H9 (cell line): ENCODE results near the gene TNFRSF4. TPM values are rescaled to one million over a fixed set of nuclear protein-coding genes. Genes with fewer than 3 reads are reported as not detected.
A peak's percentile ranks its signal among the peaks of the same experiment; 100 is the strongest.

ENCODE experiments used
- DNase-seq: peaks from one replicate; pipeline ENCODE4 v3.0.0-alpha.2; 2017
- H2AFZ ChIP-seq: one replicate; pipeline ENCODE4 v1.6.1; 2013; ENCODE audit warnings: mild to moderate bottlenecking, low read length, control low read depth, moderate library complexity
- H2AK5ac ChIP-seq: 2 replicates; pipeline ENCODE4 v1.6.1; 2013; ENCODE audit warnings: low read length, control low read depth, mixed read lengths; ENCODE audit not compliant: insufficient read length
- H2BK120ac ChIP-seq: one replicate; pipeline ENCODE4 v1.6.1; 2013; ENCODE audit warnings: low read depth, mild to moderate bottlenecking, low read length, control low read depth, inconsistent platforms; ENCODE audit not compliant: poor library complexity, severe bottlenecking
- H2BK12ac ChIP-seq: 2 replicates; pipeline ENCODE4 v1.6.1; 2013; ENCODE audit warnings: low read length, control low read depth, mixed read lengths, low read depth; ENCODE audit not compliant: insufficient read length
- H2BK15ac ChIP-seq: 2 replicates; pipeline ENCODE4 v1.6.1; 2013; ENCODE audit warnings: low read depth, low read length, control low read depth
- H2BK20ac ChIP-seq: one replicate; pipeline ENCODE4 v1.6.1; 2013; ENCODE audit warnings: low read depth, mild to moderate bottlenecking, low read length, control low read depth, inconsistent platforms; ENCODE audit not compliant: poor library complexity, severe bottlenecking
- H2BK5ac ChIP-seq: 2 replicates; pipeline ENCODE4 v1.6.1; 2013; ENCODE audit warnings: low read length, control low read depth, mixed read lengths; ENCODE audit not compliant: insufficient read length
- H3K14ac ChIP-seq: 2 replicates; pipeline ENCODE4 v1.6.1; 2013; ENCODE audit warnings: low read length, control low read depth; ENCODE audit not compliant: insufficient read depth
- H3K18ac ChIP-seq: 2 replicates; pipeline ENCODE4 v1.6.1; 2013; ENCODE audit warnings: low read depth, mild to moderate bottlenecking, mixed read lengths, low read length, control low read depth; ENCODE audit not compliant: insufficient read length
- H3K23ac ChIP-seq: 2 replicates; pipeline ENCODE4 v1.6.1; 2013; ENCODE audit warnings: low read length, control low read depth, mixed read lengths, low read depth; ENCODE audit not compliant: insufficient read length
- H3K23me2 ChIP-seq: 2 replicates; pipeline ENCODE4 v1.6.1; 2013; ENCODE audit warnings: low read depth, mild to moderate bottlenecking, mixed read lengths, low read length, control low read depth; ENCODE audit not compliant: insufficient read length, poor library complexity, severe bottlenecking
- H3K27ac ChIP-seq: 2 replicates; pipeline ENCODE4 v1.5.1; 2013; ENCODE audit warnings: low read length, control low read depth, mixed read lengths, low read depth; ENCODE audit not compliant: insufficient read length
- H3K27me3 ChIP-seq: 2 replicates; pipeline ENCODE4 v1.6.1; 2013; ENCODE audit warnings: low read length, control low read depth, inconsistent platforms; ENCODE audit not compliant: insufficient read depth
- H3K4ac ChIP-seq: 2 replicates; pipeline ENCODE4 v1.6.1; 2013; ENCODE audit warnings: low read depth, mild to moderate bottlenecking, control low read depth, inconsistent platforms, low read length, moderate library complexity
- H3K4me1 ChIP-seq: 2 replicates; pipeline ENCODE4 v1.6.1; 2013; ENCODE audit warnings: low read length, control low read depth, inconsistent platforms; ENCODE audit not compliant: insufficient read depth
- H3K4me2 ChIP-seq: 2 replicates; pipeline ENCODE4 v1.6.1; 2013; ENCODE audit warnings: low read length, control low read depth, mixed read lengths; ENCODE audit not compliant: insufficient read length, insufficient read depth
- H3K56ac ChIP-seq: 2 replicates; pipeline ENCODE4 v1.6.1; 2013; ENCODE audit warnings: low read depth, mild to moderate bottlenecking, mixed read lengths, low read length, control low read depth; ENCODE audit not compliant: insufficient read length
- H3K79me1 ChIP-seq: 2 replicates; pipeline ENCODE4 v1.6.1; 2013; ENCODE audit warnings: low read depth, mild to moderate bottlenecking, moderate library complexity, low read length, control low read depth, inconsistent platforms; ENCODE audit not compliant: insufficient read depth, poor library complexity, severe bottlenecking
- H3K79me2 ChIP-seq: 2 replicates; pipeline ENCODE4 v1.6.1; 2013; ENCODE audit warnings: low read length, control low read depth, inconsistent platforms; ENCODE audit not compliant: insufficient read depth
- H3K9ac ChIP-seq: 2 replicates; pipeline ENCODE4 v1.6.1; 2013; ENCODE audit warnings: low read length, control low read depth, mixed read lengths; ENCODE audit not compliant: insufficient read length; ENCODE audit errors: extremely low read depth
- H3K9me3 ChIP-seq: one replicate; pipeline ENCODE4 v1.6.1; 2013; ENCODE audit warnings: low read depth, low read length, inconsistent platforms; ENCODE audit not compliant: control insufficient read depth
- H3T11ph ChIP-seq: one replicate; pipeline ENCODE4 v1.6.1; 2013; ENCODE audit warnings: mild to moderate bottlenecking, low read length, control low read depth, inconsistent platforms
- H4K20me1 ChIP-seq: one replicate; pipeline ENCODE4 v1.6.1; 2013; ENCODE audit not compliant: control insufficient read depth, insufficient read length, insufficient read depth
- H4K5ac ChIP-seq: 2 replicates; pipeline ENCODE4 v1.6.1; 2013; ENCODE audit warnings: low read depth, mild to moderate bottlenecking, mixed read lengths, low read length, control low read depth; ENCODE audit not compliant: insufficient read length
- H4K8ac ChIP-seq: replicated peaks from 2 replicates; pipeline ENCODE4 v1.6.1; 2013; ENCODE audit warnings: low read length, control low read depth, mixed read lengths, low read depth; ENCODE audit not compliant: insufficient read length
- H4K91ac ChIP-seq: 2 replicates; pipeline ENCODE4 v1.6.1; 2013; ENCODE audit warnings: low read depth, mild to moderate bottlenecking, moderate library complexity, mixed read lengths, low read length, control low read depth; ENCODE audit not compliant: insufficient read length
- H3K27ac Mint-ChIP-seq, 3 experiments: 2 replicates in 2 of 3; 3 replicates in 1 of 3; pipeline ENCODE4 v1.8.0; 2020 to 2021; ENCODE audit warnings: mixed read lengths in 3 of 3, mild to moderate bottlenecking in 1 of 3, moderate library complexity in 1 of 3
- H3K27me3 Mint-ChIP-seq: 2 replicates; pipeline ENCODE4 v1.8.0; 2021; ENCODE audit warnings: low read depth, mild to moderate bottlenecking, moderate library complexity, mixed read lengths
- H3K36me3 Mint-ChIP-seq, 3 experiments: 2 replicates in 2 of 3; 3 replicates in 1 of 3; pipeline ENCODE4 v1.8.0; 2020 to 2021; ENCODE audit warnings: low read depth in 3 of 3, mixed read lengths in 3 of 3; ENCODE audit not compliant: insufficient read depth in 1 of 3
- H3K4me1 Mint-ChIP-seq, 2 experiments: 2 replicates each; pipeline ENCODE4 v1.8.0; 2020; ENCODE audit warnings: mixed read lengths in 2 of 2
- H3K4me3 Mint-ChIP-seq, 2 experiments: 2 replicates in 1 of 2; 3 replicates in 1 of 2; pipeline ENCODE4 v1.8.0; 2020 to 2021; ENCODE audit warnings: mild to moderate bottlenecking in 2 of 2, mixed read lengths in 2 of 2, moderate library complexity in 1 of 2
- H3K9me3 Mint-ChIP-seq, 2 experiments: 2 replicates in 1 of 2; 3 replicates in 1 of 2; pipeline ENCODE4 v1.8.0; 2020; ENCODE audit warnings: mild to moderate bottlenecking in 2 of 2, mixed read lengths in 2 of 2, moderate library complexity in 1 of 2
- CTCF ChIP-seq: fragments of 200-600 bp; sonication (generic); conservative IDR thresholded peaks from 3 replicates; pipeline ENCODE4 v1.8.0; 2021; ENCODE audit warnings: antibody characterized with exemption, mild to moderate bottlenecking
- WGBS: extraction: QIAGEN DNeasy Blood & Tissue Kit; methylation state at CpG from one replicate; pipeline ENCODE4 v1.1.7; 2013; ENCODE audit warnings: missing lambda C conversion rate, low lambda C conversion rate, mixed read lengths; ENCODE audit not compliant: insufficient read length; ENCODE audit errors: extremely low coverage; 5-methylcytosine and 5-hydroxymethylcytosine counted together
- total RNA-seq: library from RNA; stranded (reverse); gene quantifications from 2 replicates; pipeline ENCODE4 v1.2.1, GENCODE V29; 2021

Gene TNFRSF4
- total RNA-seq, 1 experiment from 2014 or later = 0.24 TPM

GRCh38 chr1:1208713-1209433, 5.1 kb downstream of the TNFRSF4 start:
- Histone ChIP-seq H4K20me1 (no peaks in the 10 kb centered on the region), H3K9me3 (no peaks in the 10 kb centered on the region), H3K4ac (no peak overlapping the region), H3K9ac (no peak overlapping the region), H3K18ac (no peak overlapping the region), H3K23me2 (peaks cover 1% of the 10 kb centered on the region), H3K27me3 (no peaks in the 10 kb centered on the region; the same call in 1 of the 2 replicates), H4K8ac (no peak overlapping the region), H3K27ac (no peak overlapping the region), H2BK15ac (no peak overlapping the region), H4K91ac (no peak overlapping the region), H2BK120ac (no peak overlapping the region), H2AK5ac (no peak overlapping the region), H2AFZ (no peak overlapping the region), H3K79me2 (no peaks in the 10 kb centered on the region), H3K4me1 (no peaks in the 10 kb centered on the region), H4K5ac (no peak overlapping the region), H3K56ac (no peak overlapping the region), H2BK12ac (no peak overlapping the region), H3K4me2 (no peak overlapping the region), H2BK5ac (no peak overlapping the region), H2BK20ac (no peak overlapping the region), H3K23ac (no peak overlapping the region), H3T11ph (no peak overlapping the region), H3K79me1 (no peaks in the 10 kb centered on the region), H3K14ac (no peak overlapping the region)
- TF ChIP-seq CTCF = no peak
- H3K9me3 Mint-ChIP-seq = no peaks in the 10 kb centered on the region
- no CpG with 5 or more reads among the region's 38 CpGs for WGBS
- peaks cover 15% of the 10 kb centered on the region for H3K27me3 Mint-ChIP-seq
- H3K4me3 Mint-ChIP-seq = no peak overlapping the region
- no peak for DNase-seq
- H3K36me3 Mint-ChIP-seq = no peaks in the 10 kb centered on the region
- peaks cover 2 to 6% of the 10 kb centered on the region in 2 experiments; a peak in 2 of 4 replicates for H3K4me1 Mint-ChIP-seq
- peak overlapping the region in 1 of 3 experiments; percentile 93; a peak in 1 of 7 replicates for H3K27ac Mint-ChIP-seq
